DMS114 treated with DMSO at 0.1 percent for 48 hours (cell line): ENCODE data around the gene OSBPL6.
"Not testable (repeated sequence)": the region's sequence is repeated elsewhere in the genome, so short reads cannot be mapped to it uniquely, and the experiment has no call there.

Experiments
- DNase-seq: peaks from one replicate; lab custom pipeline; 2025; ENCODE audit not compliant: unreplicated experiment; lab: John Stamatoyannopoulos, UW

OSBPL6 gene

DNA sequence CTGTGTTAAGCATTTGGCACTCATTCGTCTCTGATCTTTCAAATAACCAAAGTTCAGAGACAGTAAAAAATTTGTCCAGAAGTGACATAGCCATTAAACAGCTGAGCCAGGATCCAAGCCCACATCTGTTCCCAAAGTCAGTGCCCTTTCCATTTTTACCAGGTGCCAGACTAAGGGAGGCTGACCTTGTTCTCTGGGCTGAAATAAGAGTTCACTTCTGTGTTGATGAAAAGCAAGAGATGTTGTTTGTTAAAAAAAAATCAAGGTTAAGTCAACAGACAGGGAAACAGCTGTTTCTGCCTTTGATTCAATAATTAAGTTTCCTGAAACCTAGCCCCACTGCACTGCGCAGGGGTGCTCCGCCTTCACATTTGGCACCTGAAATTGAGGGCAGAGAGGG lies 139.5 kb downstream of the OSBPL6 start:
- DNase-seq, result no peak

DNA sequence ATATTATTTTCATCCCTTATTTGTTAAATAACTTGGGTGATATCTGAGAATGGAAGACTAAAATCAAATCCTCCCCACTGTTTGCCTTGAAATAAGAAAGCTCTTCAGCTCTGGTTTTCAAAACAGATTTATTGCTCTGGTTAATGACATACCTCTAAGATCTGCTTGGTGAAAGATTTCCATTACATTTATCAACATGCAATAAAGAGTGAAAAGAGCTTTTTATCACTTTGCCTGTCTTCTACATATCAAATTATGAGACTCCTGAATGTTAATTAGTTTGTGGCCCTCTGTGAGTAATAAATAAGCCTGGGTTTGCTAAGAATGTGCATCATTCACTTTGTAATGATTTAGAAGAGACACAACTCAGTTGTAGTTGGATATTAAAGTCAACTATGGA lies 140.9 kb downstream of the OSBPL6 start:
- no peak for DNase-seq

DNA sequence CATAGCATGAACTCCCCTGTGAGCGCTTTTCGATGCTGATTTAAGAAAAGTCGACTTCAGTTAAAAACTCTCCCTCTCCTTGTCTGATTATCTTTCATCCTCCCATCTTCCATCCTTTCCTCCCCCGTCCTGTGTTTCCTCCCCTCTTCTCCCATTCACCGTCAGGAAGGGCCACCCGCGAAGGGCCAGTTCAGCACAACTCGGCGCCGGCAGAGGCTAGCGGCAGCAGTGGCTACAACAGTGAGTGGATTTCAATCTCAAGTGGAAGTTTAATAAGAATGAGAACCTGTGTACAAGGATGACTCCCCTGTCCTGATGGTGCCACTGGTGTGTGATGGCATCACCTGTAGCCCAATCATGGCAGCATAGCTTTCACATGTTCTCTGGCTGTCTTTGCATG lies 149.8 kb downstream of the OSBPL6 start:
- no peak for DNase-seq

DNA sequence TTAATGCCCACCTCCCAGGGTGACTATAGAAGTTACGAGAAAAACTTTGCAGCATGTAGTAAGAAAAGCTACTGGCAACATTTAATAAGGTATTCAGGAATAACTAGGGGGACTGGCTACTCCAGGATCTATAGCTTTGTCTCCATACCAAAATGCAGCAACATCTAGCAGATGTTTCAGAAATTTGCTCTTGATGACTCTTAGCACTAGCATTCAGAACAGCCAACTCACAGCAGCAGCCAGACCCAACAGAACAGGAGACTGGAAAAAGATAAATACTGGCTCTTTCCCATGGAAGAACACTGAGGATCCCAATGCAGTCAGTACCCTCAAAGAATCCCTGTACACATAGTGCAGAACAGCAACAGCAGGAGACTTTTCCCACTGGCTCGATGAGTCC lies 151.6 kb downstream of the OSBPL6 start:
- DNase-seq, result no peak

DNA sequence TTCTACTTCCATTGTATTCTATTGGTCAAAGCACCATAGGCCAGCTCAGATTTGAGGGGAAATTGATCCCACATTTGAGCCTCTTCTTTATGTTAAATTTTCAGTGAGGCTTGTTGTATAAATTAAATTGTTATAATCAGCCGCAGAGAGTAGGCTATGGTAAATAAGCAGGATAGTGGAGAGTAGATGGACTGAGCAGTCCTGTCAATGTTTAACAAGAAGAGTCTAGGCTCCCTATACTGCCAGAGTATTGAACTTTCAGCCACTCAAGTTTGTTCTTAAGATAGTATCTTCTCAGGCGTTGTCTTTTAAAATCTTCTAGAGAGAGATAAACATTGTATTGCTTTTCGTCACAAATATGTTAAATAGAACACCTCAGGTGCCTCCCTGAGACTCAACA lies 155.7 kb downstream of the OSBPL6 start:
- DNase-seq, result no peak

- not testable (repeated sequence) for DNase-seq
Observed at GRCh38 chr2:178357704-178358103, 163.4 kb downstream of the OSBPL6 start.

DNA sequence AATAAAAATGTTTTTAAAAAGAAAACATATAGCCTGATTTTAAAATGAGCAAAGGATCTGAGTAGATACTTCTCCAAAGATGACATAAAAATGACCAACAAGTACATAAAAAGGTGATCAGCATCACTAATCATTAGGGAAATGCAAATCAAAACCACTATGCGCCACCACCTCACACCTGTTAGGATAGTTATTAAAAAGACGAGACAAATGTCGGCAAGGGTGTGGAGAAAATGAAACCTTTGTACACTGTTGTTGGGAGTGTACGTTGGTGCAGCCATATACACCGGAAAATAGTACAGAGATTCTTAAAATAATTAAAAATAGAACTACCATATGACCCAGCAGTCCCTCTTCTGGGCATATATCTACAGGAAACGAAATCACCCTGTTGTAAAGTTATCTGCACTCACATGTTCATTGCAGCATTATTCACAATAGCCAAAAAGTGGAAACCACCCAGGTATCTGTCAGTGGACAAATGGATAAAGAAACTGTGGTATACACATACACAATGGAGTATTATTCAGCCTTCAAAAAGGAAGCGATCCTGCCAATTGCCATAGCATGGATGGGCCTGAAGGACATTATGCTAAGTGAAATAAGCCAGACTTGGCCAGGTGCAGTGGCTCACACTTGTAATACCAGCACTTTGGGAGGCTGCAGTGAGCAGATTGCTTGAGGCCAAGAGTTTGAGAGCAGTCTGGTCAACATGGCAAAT lies 165.0 kb downstream of the OSBPL6 start:
- no peak for DNase-seq

DNA sequence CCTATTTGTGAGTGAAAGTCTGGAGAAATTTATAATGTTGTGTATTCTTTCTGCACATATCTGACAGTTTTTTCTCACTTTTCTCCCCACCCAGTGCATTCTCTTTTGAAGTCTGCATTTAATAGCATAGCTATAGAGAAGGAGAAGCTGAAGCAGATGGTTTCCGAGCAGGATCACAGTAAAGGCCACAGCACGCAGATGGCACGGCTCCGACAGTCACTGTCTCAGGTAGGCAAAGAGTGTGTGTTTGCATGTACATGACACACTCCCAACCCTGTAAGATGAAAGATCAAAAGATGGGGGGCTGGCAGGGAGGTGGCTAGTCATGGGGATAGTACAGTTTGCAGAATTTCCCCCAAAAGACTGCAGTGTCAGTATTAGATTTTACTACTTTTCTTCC lies 167.3 kb downstream of the OSBPL6 start:
- DNase-seq, result no peak

DNA sequence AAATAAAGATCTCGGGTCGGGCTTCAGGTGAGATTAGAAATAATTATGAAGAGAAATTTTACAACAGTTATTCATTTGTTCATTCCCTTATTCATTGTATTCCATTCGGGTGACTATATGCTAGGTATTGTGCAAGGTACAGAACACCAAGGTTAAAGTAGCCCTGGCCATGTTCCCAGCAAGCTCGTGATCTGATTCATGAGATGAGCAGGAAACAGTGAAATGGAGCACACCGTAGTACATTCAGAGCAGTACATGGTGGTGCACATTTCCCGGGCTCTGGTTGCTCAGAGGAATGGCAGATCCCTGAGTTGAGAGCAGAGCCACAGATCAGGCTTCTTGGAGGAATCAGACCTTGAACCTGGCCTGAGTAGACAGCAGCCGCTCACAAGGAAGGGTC lies 168.9 kb downstream of the OSBPL6 start:
- DNase-seq, result no peak

- no peak for DNase-seq
Observed at GRCh38 chr2:178365116-178365515, 170.8 kb downstream of the OSBPL6 start.

DNA sequence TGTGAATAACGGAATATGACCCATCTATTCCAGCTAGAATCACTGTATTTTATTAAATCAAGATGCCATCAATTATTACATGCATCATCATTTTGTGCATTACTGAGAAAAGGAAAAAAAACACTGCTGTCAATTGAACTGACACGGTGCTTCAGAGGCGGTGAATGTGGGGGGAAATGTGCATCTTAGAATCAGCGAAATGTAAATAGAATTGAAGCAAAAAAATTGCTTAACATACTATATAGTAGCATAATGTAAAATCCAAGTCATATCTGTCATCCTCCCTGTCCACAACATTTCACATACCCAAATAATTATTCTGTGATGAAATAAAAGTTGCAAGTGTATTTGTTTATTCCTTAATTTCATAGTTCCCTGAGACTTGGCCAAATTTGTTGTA lies 172.1 kb downstream of the OSBPL6 start:
- no peak for DNase-seq

- no peak for DNase-seq
Observed at GRCh38 chr2:178367344-178367743, 173.0 kb downstream of the OSBPL6 start.

DNA sequence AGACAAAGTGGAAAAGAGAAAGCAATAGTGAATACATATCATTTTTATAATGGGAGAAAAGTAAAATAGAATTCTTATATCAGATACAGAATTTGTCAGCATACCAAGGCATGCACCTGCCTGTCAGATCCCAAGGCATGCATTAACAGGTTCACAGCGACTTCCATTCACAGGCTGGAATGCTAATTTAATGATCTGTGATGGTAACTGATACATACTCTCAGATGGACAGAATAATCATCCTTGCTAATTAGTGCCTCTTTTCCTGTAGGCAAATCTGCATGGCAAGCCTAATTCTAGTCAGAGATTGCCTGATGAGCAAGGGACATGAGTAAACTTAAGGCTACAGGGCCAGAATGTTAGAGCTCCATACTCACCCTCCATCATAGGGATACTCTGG lies 180.6 kb downstream of the OSBPL6 start:
- no peak for DNase-seq

- no peak for DNase-seq
Observed at GRCh38 chr2:178377046-178377445, 182.7 kb downstream of the OSBPL6 start.

DNA sequence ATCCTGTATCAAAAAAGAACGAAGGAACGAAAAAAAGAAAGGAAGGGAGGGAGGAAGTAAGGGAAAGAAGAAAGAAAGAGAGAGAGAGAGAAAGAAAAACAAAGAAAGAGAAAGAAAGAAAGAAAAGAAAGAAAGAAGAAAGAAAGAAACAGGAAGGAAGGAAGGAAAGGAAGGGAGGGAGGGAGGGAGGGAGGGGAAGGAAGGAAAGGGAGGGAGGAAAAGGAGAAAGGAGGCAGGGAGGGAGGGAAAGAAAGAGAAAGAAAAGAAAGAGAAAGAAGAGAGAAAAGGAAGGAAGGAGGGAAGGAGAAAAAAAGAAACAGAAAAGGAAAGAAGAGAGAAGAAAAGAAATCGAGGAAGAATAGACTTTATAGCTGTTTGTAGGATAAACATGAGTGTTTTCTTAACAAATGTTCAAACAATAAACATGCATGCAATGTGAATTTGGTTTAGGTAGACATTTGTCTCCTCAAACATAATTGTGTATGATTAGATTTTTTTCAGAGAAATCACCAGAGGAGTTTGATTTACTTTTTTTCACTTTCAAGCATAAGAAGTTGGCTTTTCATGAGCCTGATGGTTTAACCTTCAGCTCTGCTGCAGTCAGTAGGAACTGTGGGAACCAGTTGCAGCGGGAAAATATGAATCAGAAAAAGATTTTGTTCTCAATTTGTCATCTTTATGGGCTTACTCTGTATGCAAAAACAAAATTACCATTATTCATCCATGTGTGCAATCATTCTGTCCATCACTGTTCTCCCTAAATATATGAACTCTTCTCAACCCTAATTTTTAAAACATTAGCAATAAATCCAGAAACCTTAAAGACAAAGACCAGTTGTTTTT lies 185.1 kb downstream of the OSBPL6 start:
- no peak for DNase-seq

GRCh38 chr2:178380763-178381162 lies 186.5 kb downstream of the OSBPL6 start:
- DNase-seq, result no peak

DNA sequence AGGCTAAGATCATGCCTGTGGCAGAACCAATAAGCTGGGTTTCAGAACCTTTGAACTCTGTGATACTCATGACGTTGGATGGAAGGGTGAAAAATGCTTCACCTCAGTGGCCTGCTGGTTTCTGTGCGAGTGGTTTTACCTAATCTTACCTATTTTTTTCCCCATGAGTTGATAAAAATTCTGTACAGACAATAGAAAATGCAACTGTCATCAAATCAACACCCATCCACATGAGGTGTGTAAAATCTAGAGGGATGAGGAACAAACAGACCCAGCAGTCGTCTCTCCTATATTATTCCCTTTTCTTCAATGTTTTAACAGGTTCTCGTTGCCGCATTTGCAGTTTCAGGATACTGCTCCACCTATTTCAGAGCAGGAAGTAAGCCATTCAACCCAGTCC lies 189.4 kb downstream of the OSBPL6 start:
- no peak for DNase-seq

DNA sequence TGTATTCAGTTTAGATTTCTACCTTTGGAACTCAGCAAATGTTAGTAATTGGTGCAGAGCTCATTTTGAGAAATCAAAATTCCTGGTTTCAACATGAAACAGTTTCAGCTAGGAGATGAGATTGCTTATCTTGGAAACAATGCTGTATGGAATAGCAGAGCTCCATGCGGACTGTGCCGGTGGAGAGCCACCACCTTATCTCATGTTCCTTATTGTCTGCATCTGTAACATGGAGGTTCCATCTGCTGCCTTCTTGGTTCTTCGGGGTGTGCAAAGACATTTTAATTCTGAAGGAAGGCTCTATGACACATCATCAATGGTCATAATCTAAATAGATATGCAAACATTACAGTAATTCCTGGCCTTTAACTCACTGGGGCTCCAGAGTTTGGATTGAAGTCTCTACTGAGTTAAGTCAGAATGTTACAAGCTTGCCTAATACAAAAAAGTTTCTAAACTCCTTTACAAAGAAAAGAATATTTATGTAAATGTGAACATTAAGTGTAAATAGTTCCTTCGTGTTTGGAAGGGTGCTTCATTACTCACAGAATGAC lies 191.4 kb downstream of the OSBPL6 start:
- no peak for DNase-seq

GRCh38 chr2:178386986-178387597 lies 192.8 kb downstream of the OSBPL6 start:
- DNase-seq, result no peak

- DNase-seq, result no peak
Observed at GRCh38 chr2:178388287-178388686, 194.0 kb downstream of the OSBPL6 start.

DNA sequence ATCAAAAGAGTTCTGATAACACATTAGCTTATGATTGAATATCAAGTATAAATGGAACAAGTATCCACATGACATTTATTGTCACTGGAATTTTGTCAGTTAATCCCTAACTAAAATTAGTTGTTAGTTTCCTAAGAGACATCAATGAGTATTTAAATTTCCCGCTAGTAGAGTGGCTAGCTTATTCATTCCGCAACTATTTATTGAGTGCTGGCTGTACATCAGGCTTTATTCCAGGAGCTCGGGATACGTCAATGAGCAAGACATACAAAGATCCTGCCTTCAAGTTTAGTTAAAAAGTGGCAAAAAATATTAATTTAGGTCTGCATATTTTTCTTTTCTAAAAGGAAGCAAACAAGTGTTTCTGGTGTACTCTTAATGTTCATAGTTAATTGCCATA lies 197.4 kb downstream of the OSBPL6 start:
- no peak for DNase-seq

DNA sequence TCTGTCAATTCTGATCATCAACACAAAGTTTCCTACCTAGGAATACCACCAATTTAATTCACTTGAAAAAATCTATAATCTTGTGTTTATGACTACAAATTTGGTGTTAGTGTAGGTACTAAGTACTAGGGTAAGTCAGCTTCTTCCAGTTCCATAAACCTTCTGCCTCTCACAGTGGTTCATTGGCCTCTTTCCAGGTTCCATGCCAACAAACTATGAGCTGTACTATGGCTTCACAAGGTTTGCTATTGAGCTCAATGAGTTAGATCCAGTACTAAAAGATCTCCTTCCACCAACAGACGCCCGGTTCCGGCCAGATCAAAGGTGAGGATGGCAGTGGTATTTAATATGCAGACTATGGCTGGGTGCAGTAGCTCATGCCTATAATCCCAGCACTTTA lies 197.9 kb downstream of the OSBPL6 start:
- DNase-seq, result no peak
